Thyroid gland (tissue), 4 donors: ENCODE results near the gene COP1.

ENCODE experiments used
- POLR2A ChIP-seq, 2 donors: fragments of 450-650 bp; IDR thresholded peaks; one replicate each; pipeline ENCODE4 v1.6.1; 2017; ENCODE audit warnings: antibody characterized with exemption in 2 of 2, mild to moderate bottlenecking in 2 of 2, moderate library complexity in 1 of 2
- TF ChIP-seq, protein P1 (sequence below), 6 experiments: fragments of 200-600 bp in 3 of 6; fragments of 450-650 bp in 3 of 6; sonication (generic) in 3 of 6; IDR thresholded peaks; one replicate each; pipeline ENCODE4 v1.5.1; 2016 to 2019; ENCODE audit warnings: antibody characterized with exemption in 6 of 6, mild to moderate bottlenecking in 2 of 6, inconsistent platforms in 1 of 6, moderate library complexity in 1 of 6

DNA sequence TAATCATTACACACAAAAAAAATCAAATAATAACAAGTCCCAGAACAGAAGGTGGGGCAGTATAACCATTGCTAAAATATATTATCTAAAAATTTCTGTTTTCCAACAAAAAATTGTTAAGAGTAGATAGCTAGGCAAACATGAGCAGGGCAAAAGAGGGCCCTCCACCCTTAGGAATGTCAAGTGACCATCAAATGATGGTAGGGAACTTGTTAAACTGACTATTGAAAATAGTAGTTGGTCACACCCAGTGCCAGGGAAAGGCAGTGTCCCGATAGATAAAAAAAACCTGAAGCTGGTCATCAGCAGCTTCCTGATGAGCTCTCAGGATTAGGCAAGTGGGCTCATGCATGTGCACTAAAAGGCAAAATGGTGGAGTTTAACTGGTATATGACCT lies 18.4 kb upstream of the COP1 start:
- TF ChIP-seq, protein P1, sequence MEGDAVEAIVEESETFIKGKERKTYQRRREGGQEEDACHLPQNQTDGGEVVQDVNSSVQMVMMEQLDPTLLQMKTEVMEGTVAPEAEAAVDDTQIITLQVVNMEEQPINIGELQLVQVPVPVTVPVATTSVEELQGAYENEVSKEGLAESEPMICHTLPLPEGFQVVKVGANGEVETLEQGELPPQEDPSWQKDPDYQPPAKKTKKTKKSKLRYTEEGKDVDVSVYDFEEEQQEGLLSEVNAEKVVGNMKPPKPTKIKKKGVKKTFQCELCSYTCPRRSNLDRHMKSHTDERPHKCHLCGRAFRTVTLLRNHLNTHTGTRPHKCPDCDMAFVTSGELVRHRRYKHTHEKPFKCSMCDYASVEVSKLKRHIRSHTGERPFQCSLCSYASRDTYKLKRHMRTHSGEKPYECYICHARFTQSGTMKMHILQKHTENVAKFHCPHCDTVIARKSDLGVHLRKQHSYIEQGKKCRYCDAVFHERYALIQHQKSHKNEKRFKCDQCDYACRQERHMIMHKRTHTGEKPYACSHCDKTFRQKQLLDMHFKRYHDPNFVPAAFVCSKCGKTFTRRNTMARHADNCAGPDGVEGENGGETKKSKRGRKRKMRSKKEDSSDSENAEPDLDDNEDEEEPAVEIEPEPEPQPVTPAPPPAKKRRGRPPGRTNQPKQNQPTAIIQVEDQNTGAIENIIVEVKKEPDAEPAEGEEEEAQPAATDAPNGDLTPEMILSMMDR (IDR thresholded peaks at IDR 0.05): no peak
- TF ChIP-seq POLR2A (IDR thresholded peaks at IDR 0.05): no peak
